ENCODE measurements around the gene TYROBP.
"Not testable (repeated sequence)": the region's sequence is repeated elsewhere in the genome, so short reads cannot be mapped to it uniquely, and the experiment has no call there.

The TYROBP gene

DNA sequence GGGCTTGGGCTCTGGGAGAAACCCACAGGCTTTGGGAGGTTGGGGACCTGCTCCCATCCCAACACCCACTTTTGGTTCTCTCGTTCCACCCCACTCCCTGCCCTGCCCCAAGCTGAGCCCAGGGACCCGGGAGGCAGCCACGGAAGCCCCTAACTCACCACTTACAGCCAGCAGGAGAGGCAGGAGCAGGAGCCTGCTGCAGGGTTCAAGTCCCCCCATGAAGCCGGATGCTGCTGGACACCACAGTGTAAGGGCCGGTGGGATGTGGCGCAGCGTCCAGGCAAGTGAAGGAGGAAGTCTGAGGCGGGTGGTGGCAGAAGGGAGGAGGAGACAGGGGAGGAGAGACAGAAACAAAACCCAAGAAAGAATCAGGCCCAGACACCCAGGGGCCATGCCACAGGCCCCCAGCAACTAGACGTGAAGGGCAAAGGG is at the start of gene TYROBP:
TSS of gene TYROBP (minus strand) at position 286 of the 432 bp plus-strand sequence. CDS start at position 219, 67 bp downstream.
- DNase-seq, result no peak

GRCh38 chr19:35957411-35957810 is 49.3 kb upstream of the TYROBP start:
- not testable (repeated sequence) for DNase-seq

GRCh38 chr19:35955881-35956634 is 48.0 kb upstream of the TYROBP start:
- DNase-seq, result no peak

DNA sequence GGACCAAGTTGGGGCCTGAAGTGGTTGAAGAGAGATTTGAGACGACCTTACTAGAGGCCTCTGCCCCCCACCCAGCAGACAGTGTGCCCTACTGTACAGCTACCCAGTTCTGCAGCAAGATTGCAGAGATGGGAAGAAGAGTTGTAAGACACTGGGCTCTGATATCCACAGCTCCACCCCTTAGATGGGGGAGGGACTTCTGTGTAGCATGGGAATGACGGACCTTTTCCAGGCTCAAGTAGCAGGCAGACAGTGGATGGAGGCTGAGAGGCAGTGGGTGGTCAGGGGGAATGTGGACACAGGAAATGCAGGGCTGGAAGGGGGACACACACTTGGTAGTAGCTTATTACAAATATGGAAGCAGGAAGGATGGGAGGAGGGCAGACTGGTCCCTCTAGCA is 41.0 kb upstream of the TYROBP start:
- no peak for DNase-seq

DNA sequence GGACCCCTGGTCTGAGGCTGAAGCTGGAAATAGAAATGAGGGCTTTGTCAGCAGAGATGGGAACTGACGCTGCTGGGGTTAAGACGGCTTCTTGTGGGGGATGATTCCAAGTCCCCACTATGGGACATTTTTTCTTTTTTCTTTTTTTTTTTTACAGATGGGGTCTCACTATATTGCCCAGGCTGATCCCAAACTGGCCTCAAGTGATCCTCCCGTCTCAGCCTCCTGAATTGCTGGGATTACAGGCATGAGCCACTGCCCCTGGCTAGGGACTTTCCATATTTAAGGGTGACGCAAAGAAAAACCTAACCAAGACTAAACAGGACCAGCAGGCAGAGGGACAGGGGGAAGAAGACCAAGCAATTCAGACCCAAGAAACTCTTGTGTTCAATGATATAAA is 38.1 kb upstream of the TYROBP start:
- no peak for DNase-seq

DNA sequence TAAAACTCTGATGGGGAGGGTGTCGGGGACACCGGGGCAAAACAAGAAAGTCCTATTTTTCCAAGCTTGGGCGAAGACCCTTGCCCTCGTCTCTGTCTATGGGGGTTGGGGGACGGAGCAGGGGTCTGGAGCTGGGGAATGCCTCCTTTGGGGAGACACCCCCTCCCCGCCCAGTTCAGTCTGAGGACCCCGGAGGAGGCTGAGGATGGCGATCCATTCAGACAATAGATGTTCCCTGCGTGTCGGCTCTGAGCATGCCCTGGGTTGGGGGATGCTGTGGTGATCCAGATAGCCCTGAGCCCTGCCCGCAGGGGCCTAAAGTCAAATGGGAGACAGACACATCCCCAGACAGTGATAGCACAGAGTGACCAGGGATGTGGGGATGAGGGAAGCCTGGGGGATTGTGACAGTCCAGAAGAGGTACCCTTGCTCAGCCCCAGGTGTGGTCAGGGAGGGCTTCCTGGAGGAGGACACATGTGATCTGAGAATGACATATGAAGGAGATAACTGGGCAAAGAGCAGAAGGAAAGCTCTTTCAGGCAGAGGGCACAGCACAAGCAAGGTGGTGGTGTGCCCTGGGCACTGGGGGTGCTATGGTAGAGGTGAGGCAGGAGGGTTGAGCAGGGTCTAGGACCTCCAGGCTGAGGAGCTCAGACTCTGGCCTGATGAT is 37.2 kb upstream of the TYROBP start:
- no peak for DNase-seq

DNA sequence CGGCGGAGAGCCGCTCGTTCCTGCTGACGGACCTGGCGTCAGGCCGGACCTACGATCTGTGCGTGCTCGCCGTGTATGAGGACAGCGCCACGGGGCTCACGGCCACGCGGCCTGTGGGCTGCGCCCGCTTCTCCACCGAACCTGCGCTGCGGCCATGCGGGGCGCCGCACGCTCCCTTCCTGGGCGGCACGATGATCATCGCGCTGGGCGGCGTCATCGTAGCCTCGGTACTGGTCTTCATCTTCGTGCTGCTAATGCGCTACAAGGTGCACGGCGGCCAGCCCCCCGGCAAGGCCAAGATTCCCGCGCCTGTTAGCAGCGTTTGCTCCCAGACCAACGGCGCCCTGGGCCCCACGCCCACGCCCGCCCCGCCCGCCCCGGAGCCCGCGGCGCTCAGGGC is 36.5 kb upstream of the TYROBP start:
- DNase-seq, result no peak

DNA sequence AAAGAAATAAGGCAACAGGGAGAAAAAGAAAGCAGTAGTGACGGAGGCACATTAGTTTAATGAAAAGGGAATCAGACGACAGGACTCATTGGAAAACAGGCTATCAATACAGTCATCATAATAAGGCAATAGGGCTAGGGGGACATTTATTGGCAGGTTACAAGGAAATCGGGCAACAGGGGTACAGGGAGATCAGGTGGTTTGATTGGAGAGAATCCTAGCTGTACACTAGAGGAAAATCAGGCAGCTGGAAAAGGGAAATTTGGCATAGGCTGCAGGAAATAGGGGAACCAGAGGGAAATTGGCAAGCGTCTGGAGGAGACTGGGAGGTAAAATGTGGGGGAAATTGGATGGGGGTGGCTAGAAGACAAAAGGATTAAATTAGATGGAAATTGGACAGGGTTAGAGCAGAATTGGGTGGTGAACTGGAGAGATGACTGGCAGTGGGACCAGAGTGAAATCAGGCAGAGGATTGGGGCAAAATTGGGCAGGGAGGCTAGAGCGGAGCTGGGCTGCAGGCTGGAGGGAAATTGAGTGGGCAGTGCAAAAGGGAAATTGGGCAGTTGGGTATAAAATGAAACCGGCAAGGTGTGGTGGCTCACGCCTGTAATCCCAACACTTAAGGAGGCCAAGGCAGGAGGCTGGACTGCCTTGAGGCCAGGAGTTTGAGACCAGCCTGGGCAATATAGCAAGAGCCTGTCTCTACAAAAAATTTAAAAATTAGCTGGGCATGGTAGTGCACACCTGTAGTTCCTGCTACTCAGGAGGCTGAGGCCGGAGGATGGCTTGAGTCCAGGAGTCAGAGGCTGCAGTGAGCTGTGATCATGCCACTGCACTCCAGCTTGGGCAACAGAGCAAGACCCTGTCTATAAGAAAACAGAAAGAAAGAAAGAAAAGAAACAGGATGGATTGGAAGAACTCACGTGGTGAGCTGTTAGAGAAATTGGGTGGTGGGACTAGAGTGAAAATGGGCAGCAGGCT is 35.5 kb upstream of the TYROBP start:
- DNase-seq, result no peak

- DNase-seq, result no peak
These were observed 34.1 kb upstream of the TYROBP start for GRCh38 chr19:35942235-35942634.

DNA sequence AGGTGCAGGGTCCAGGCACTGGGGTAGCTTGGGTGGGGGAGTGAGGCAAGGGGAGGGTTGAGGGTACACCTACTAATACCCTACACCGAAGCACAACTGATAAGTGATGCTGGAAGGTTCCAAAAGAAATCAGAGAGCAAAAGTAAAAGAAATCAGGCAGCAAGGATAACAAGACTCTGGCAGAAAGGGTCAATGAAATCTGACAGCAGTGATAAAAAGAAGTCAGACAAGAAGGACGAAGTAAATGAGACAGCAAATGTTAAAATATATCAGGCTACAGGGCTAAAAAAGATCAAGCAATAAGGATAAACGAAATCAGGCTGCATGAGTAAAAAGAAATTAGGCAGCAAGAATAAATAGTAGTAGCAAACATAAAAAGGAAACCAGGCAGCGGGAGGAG is 32.7 kb upstream of the TYROBP start:
- DNase-seq, result no peak

DNA sequence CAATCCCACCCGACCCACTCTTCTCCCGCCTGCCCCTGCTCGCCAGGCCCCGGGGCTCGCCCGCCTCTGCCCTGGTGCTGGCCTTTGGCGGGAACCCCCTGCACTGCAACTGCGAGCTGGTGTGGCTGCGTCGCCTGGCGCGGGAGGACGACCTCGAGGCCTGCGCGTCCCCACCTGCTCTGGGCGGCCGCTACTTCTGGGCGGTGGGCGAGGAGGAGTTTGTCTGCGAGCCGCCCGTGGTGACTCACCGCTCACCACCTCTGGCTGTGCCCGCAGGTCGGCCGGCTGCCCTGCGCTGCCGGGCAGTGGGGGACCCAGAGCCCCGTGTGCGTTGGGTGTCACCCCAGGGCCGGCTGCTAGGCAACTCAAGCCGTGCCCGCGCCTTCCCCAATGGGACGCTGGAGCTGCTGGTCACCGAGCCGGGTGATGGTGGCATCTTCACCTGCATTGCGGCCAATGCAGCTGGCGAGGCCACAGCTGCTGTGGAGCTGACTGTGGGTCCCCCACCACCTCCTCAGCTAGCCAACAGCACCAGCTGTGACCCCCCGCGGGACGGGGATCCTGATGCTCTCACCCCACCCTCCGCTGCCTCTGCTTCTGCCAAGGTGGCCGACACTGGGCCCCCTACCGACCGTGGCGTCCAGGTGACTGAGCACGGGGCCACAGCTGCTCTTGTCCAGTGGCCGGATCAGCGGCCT is 32.1 kb upstream of the TYROBP start:
- no peak for DNase-seq

DNA sequence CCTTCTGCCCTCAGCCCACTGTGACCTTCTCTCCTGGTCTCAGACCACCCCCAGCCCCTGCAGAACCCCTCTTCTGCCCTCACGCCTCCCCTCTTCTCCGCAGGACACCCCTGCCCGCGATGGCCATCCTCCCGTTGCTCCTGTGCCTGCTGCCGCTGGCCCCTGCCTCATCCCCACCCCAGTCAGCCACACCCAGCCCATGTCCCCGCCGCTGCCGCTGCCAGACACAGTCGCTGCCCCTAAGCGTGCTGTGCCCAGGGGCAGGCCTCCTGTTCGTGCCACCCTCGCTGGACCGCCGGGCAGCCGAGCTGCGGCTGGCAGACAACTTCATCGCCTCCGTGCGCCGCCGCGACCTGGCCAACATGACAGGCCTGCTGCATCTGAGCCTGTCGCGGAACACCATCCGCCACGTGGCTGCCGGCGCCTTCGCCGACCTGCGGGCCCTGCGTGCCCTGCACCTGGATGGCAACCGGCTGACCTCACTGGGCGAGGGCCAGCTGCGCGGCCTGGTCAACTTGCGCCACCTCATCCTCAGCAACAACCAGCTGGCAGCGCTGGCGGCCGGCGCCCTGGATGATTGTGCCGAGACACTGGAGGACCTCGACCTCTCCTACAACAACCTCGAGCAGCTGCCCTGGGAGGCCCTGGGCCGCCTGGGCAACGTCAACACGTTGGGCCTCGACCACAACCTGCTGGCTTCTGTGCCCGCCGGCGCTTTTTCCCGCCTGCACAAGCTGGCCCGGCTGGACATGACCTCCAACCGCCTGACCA is 31.4 kb upstream of the TYROBP start:
- DNase-seq, result no peak

- DNase-seq, result no peak
These were observed 30.5 kb upstream of the TYROBP start for GRCh38 chr19:35938282-35939224.

DNA sequence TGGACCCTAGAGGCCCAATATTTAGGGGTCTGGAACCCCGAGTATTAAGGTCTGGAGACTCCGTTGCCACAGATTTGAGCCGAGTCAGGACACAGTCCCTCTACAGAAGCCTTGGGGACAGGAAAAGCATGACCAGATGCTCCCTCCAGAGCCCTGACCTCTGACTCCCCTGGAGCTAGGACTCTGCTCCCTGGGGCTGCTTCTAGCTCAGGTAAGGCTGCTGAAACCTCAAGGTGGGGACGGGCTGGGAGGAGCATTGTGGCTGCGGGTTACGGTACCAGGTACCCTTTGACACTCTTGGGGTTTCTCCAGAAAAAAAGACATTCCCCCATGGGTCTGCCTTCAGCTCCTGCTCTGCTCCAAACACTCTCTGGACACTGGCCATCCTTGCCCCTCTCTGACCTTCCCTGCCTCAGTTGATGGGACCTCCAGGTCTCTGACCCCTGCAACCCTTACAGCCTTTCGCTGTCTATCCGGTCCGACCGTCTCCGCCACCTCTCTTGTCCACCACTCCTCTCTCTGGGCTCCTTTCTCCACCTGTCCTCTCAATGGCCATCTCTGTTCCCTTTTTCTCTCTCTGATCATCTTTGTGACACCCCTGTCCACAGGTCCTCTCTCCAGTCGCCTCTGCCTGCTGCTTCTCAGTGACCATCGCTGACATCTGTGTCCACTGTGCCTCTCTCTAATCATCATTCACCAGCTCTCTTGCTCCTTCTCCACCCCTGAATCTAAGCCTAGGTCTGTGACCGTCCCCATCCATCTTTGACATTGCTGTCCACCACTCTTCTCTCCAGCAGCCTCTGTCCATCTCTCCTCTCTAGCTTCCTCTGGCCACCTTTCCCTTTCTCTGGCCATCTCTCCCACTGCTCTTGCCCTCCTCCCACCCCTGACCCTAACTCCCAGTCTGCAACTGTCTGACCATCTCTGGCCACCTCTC is 29.5 kb upstream of the TYROBP start:
- DNase-seq, result no peak

- DNase-seq, result no peak
These were observed 28.7 kb upstream of the TYROBP start for GRCh38 chr19:35936738-35937268.

DNA sequence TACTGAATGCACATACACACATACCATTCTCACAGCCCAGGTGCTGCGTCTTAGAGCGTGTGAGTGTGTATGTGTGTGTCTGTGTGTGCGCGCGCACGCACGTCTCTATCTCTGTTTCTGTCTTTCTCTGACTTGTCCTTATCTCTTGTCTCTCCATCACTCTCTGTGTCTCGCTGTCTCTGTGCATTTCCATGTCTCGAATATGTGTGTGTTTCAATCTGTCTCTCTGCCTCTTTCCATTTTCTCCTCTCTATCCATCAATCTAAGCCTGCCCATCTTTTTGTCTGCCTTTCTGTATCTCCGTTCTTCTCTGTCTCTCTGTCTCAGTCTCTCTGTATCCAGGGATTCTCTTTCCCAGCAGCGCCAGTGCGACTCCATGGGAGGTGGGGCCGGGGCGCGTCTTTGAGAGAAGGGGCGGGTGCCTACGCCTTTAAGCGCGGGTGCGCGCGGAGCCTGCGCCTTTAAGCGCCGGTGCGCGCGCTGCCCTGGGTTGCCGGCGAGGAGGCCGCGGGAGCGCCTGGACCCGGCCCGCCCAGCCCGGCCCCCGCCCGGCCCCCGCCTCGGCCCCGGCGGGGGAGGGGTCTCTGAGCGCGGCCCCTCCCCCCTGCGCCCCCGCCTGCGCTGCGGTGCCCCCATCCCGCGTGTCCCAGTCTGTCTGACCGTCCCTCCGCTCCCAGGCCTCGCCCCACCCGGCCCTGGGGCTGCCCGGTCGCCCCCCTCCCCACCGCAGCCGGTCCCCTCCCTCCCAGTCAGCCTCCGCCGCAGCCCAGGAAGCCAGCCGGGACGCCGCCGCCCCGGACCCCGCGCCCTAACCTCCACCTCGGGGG is 28.0 kb upstream of the TYROBP start, which contains the start of gene LRFN3:
TSS of gene LRFN3 (plus strand) at position 464 of the 827 bp plus-strand sequence. CDS start 3,052 bp downstream, outside the sequence.
- DNase-seq, result peak; percentile 89

DNA sequence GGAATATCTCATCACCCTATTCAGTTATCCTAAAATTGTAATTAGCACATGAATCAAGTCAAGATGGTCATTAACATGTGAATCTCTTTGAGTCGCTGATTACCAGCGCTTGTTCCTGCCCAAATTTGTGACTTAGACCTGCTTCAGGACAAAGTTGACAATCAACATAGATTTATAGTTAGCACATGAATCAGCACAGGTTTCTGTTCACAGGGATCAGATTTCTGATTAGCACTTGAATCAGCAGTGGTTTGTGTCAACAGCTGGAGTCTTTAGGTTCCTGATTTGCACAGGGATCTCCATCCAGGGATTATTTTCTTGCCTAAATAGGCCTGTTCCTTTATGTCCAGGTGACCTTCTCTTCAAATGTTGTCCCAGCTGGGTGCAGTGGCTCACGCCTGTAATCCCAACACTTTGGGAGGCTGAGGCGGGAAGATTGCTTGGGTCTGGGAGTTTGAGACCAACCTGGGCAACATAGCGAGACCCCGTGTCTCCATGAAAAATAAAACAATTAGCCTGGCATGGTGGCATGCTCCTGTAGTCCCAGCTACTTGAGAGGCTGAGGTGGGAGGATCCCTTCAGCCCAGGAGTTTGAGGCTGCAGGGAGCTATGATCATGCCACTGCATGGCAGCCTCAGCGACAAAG is 24.3 kb upstream of the TYROBP start:
- peak; percentile 34 for DNase-seq

GRCh38 chr19:35931874-35932202 is 23.7 kb upstream of the TYROBP start:
- no peak for DNase-seq

Data from NCI-H510A treated with DMSO at 0.1 percent for 48 hours (cell line).